ENCODE measurements around the gene DNAH14. TPM values are rescaled to one million over a fixed set of nuclear protein-coding genes. Genes with fewer than 3 reads are reported as not detected.
"Not testable (repeated sequence)": the region's sequence is repeated elsewhere in the genome, so short reads cannot be mapped to it uniquely, and the experiment has no call there.

The DNAH14 gene
- total RNA-seq, 6 donors from 2014 or later: 2.1 to 26.5 (median 12.9) TPM

DNA sequence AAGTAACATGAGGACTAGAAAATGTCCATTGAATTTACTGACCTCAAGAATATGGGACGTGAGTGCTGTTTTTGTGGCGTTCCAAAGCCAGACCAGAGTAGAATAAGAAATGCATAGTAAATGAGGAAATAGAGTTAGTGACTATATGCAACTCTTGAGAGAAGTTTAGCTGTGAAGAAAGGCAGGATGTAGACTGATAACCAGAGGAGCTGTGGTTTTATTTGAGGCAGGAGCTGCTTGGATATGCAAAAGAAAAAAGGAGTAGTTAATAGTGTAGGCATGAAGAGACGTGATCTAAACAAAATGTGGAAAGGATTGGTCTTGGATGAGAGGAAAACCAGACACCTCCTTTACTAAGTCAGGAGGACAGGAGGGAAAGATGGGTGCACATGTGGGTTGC lies 28.2 kb downstream of the DNAH14 start:
- Histone ChIP-seq H3K27ac (no peak overlapping the region), H3K9me3 (no peaks in the 10 kb centered on the region), H3K4me1 (no peaks in the 10 kb centered on the region), H3K36me3 (no peaks in the 10 kb centered on the region), H3K27me3 (no peaks in the 10 kb centered on the region), H3K4me3 (no peak overlapping the region)
- TF ChIP-seq, protein P1, sequence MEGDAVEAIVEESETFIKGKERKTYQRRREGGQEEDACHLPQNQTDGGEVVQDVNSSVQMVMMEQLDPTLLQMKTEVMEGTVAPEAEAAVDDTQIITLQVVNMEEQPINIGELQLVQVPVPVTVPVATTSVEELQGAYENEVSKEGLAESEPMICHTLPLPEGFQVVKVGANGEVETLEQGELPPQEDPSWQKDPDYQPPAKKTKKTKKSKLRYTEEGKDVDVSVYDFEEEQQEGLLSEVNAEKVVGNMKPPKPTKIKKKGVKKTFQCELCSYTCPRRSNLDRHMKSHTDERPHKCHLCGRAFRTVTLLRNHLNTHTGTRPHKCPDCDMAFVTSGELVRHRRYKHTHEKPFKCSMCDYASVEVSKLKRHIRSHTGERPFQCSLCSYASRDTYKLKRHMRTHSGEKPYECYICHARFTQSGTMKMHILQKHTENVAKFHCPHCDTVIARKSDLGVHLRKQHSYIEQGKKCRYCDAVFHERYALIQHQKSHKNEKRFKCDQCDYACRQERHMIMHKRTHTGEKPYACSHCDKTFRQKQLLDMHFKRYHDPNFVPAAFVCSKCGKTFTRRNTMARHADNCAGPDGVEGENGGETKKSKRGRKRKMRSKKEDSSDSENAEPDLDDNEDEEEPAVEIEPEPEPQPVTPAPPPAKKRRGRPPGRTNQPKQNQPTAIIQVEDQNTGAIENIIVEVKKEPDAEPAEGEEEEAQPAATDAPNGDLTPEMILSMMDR (IDR thresholded peaks at IDR 0.05): no peak
- TF ChIP-seq POLR2A (IDR thresholded peaks at IDR 0.05) (no peak), EP300 (IDR thresholded peaks at IDR 0.05) (no peak), POLR2AphosphoS5 (IDR thresholded peaks at IDR 0.05) (no peak)
- DNase-seq (no peak), ATAC-seq (ENCODE audit: low FRiP score in 2 of 2) (no peak)
- 81 to 83% methylated on average over 3 of the region's 3 CpGs for WGBS, 2 donors

DNA sequence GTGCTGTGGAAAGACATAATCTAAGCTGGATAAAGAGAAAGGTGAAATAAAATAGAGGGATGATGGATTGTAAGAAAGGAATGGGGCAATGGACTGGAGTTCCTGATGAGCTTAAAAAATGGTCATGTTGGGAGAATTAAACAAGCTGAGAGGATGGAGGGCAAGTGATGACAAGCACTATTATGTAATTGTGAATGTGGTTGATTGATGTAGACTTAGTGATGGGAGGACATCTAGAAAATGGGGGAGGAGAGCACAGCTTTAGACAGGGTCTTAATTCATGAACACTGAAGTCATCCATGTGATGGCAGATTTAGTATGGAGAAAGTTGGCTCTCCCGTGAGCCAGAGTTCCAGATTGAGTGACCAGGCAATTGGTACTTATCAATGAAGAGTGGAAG lies 29.0 kb downstream of the DNAH14 start:
- H3K27ac ChIP-seq: no peak overlapping the region
- ATAC-seq (ENCODE audit: low FRiP score in 2 of 2) (no peak), DNase-seq (no peak)
- no peaks in the 10 kb centered on the region for H3K27me3 ChIP-seq
- no peaks in the 10 kb centered on the region for H3K9me3 ChIP-seq
- 89 to 100% methylated on average over 1 of the region's 1 CpG for WGBS, 2 donors
- H3K4me3 ChIP-seq: no peak overlapping the region
- no peaks in the 10 kb centered on the region for H3K4me1 ChIP-seq
- TF ChIP-seq, protein P1 (IDR thresholded peaks at IDR 0.05): no peak
- TF ChIP-seq POLR2A (IDR thresholded peaks at IDR 0.05): no peak
- TF ChIP-seq POLR2AphosphoS5 (IDR thresholded peaks at IDR 0.05): no peak
- no peak for TF ChIP-seq EP300 (IDR thresholded peaks at IDR 0.05)
- no peaks in the 10 kb centered on the region for H3K36me3 ChIP-seq

DNA sequence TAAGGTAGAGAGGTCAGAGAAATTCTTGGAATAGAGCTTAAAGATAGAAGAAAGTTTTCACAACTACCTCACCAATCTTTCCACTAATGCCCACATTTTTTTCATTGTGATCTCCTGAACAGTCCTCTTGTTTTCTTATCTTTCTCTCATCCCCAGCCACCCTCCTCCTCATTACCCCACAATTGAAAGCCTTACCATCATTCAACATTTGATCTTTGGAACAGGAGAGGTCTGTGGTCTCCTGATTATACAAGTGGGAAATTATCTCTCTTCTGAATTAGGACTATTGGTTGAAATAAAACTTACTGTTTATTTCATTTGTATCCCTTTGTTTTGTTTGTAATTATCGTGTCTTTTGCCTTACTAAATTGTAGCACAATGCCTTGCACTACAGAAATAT lies 29.6 kb downstream of the DNAH14 start:
- DNase-seq: no peak
- ATAC-seq (ENCODE audit: low FRiP score in 2 of 2): no peak
- H3K4me1 ChIP-seq: no peaks in the 10 kb centered on the region
- H3K36me3 ChIP-seq: no peaks in the 10 kb centered on the region
- H3K27me3 ChIP-seq: no peaks in the 10 kb centered on the region
- 48 to 89% methylated on average over 1 of the region's 1 CpG for WGBS, 2 donors
- no peak overlapping the region for H3K27ac ChIP-seq
- no peaks in the 10 kb centered on the region for H3K9me3 ChIP-seq
- TF ChIP-seq, protein P1 (IDR thresholded peaks at IDR 0.05): no peak
- TF ChIP-seq POLR2A (IDR thresholded peaks at IDR 0.05) (no peak), POLR2AphosphoS5 (IDR thresholded peaks at IDR 0.05) (no peak), EP300 (IDR thresholded peaks at IDR 0.05) (no peak)
- H3K4me3 ChIP-seq: no peak overlapping the region

DNA sequence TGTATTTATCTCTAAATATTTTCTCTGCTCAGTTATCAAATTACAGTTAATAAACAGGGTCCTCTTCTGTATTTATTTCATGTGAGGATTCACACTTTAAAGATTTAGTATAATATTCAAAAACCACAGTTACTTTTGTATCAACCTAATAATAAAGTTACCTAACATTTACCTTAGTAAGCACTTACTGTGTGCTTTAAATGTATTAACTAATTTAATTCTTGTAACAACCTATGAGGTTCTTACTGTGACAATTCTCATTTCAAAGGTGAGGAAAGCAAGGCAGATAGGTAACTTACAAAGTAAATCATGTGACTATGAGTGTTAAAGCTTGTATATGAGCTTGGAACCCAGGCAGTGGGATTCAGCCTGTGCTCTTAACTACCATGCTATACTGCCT lies 30.2 kb downstream of the DNAH14 start:
- TF ChIP-seq POLR2AphosphoS5 (IDR thresholded peaks at IDR 0.05) (no peak), EP300 (IDR thresholded peaks at IDR 0.05) (no peak), POLR2A (IDR thresholded peaks at IDR 0.05) (no peak)
- TF ChIP-seq, protein P1 (IDR thresholded peaks at IDR 0.05): no peak

DNA sequence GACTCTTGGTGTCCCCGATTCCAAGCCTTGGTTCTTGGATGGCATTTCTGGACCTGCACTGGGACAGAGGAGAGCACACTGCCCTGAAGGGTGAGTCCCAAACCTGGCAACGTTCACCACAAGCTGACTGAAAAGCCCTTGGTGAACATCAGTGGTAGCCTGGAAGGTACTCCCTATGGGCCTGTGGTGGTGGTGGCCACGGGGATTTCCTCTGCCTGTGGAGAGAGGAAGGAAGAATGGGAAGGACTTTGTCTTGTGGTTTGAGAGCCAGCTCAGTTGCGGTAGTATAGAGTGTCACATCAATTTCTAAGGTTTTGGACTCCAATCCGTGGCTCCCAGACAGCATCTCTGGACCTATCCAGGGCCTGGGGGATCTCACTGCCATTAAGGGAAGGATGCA lies 50.7 kb downstream of the DNAH14 start:
- H3K27me3 ChIP-seq: no peaks in the 10 kb centered on the region
- DNase-seq: no peak
- no peaks in the 10 kb centered on the region for H3K9me3 ChIP-seq
- TF ChIP-seq EP300 (IDR thresholded peaks at IDR 0.05): no peak
- H3K36me3 ChIP-seq: no peaks in the 10 kb centered on the region
- ATAC-seq (ENCODE audit: low FRiP score in 2 of 2): no peak
- H3K27ac ChIP-seq: no peak overlapping the region
- no peak overlapping the region for H3K4me3 ChIP-seq
- no peaks in the 10 kb centered on the region for H3K4me1 ChIP-seq
- WGBS, 2 donors: 57 to 67% methylated on average over 3 to 5 of the region's 5 CpGs

More for the DNA sequence above, 30.2 kb downstream of the DNAH14 start:
- no peaks in the 10 kb centered on the region for H3K36me3 ChIP-seq
- no peaks in the 10 kb centered on the region for H3K9me3 ChIP-seq
- no peaks in the 10 kb centered on the region for H3K27me3 ChIP-seq
- H3K4me3 ChIP-seq: no peak overlapping the region
- DNase-seq: no peak
- H3K27ac ChIP-seq: no peak overlapping the region
- no peaks in the 10 kb centered on the region for H3K4me1 ChIP-seq
- ATAC-seq (ENCODE audit: low FRiP score in 2 of 2): no peak

DNA sequence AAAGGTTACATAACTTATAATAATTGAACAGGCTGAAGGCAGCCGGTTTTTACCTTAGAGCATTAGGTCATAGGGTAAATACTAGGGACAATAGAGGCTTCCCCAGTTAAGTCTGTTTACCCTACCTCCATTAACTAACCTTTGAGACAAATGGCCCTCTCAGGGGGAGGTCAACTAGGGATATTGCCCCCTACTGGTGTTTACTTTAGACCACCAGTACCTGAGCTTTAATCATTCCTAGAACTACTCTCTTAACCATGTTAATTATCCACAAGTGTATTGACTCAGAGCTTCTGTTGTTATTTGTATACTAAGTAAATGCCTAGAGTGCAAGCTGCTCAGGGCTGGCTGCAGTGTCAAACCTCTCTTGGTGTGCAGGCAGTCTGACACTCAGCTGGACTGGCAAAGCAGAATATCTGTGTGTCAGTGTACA lies 52.5 kb downstream of the DNAH14 start:
- H3K4me1 ChIP-seq; H3K36me3 ChIP-seq; H3K4me3 ChIP-seq; ATAC-seq (ENCODE audit: low FRiP score in 2 of 2); H3K9me3 ChIP-seq; H3K27me3 ChIP-seq; H3K27ac ChIP-seq; DNase-seq: not testable (repeated sequence)
- 42 to 43% methylated on average over 1 of the region's 1 CpG for WGBS, 2 donors
